ENCODE data around the gene NCS1.

- TF ChIP-seq EZH2 (IDR thresholded peaks at IDR 0.05; ENCODE audit: low read length, missing control alignments), result no peak
- TF ChIP-seq CTCF (conservative IDR thresholded peaks at IDR 0.05 in 1 of 2, IDR thresholded peaks at IDR 0.05 in 1 of 2; ENCODE audit: low read depth in 1 of 2, low read length in 2 of 2), result no peak
Observed at GRCh38 chr9:130283539-130284248, 111.5 kb downstream of the NCS1 start.

Data from fibroblast of lung (primary cell).